K562 (cell line): Measurements from ENCODE around the gene TAP2. TPM values are rescaled to one million over a fixed set of nuclear protein-coding genes. Genes with fewer than 3 reads are reported as not detected.

Experiments
- ATAC-seq: fragments of 200-7000 bp; cut with Tn5 transposase; 3 replicates; pipeline ENCODE4 v1.9.1; 2020; ENCODE audit warnings: moderate library complexity
- BruUV-seq: library from RNA; stranded (reverse); fragments of 400-500 nt; replicated peaks from 2 replicates; lab custom pipeline; 2021; lab: Mats Ljungman, UMichigan
- CTCF ChIA-PET: fragments of 300-600 bp; formaldehyde crosslinking; extraction: SDS; loops from one replicate; lab custom pipeline; 2021; ENCODE audit warnings: low intra/inter-chr PET ratio; lab: Yijun Ruan, JAX
- POLR2A ChIA-PET: fragments of 300-600, 350-650 bp; sonication (Branson Sonifier 250); formaldehyde crosslinking; extraction: SDS; loops from one replicate; lab custom pipeline; 2021; ENCODE audit warnings: antibody characterized with exemption, inconsistent platforms; lab: Yijun Ruan, JAX
- DNase-seq, 4 experiments: peaks; one replicate each; pipeline versions ENCODE4 v3.0.0 to v3.0.0-alpha.2; 2011 to 2018; ENCODE audit warnings: low spot score in 3 of 4, mixed read lengths in 3 of 4; ENCODE audit errors: extremely low read depth in 1 of 4
- FAIRE-seq: peaks from 2 replicates; lab custom pipeline; 2011; peaks lifted over from hg19 to GRCh38; lab: Jason Lieb, UNC
- H2AFZ ChIP-seq: 2 replicates; pipeline ENCODE4 v1.6.0; 2011; ENCODE audit warnings: low read depth, low read length, control low read depth, inconsistent platforms
- H3K27ac ChIP-seq: fragments of 200-600 bp; 3 replicates; pipeline ENCODE4 v1.8.0; 2011; ENCODE audit warnings: low read depth, mild to moderate bottlenecking, control low read depth, inconsistent platforms, low read length, moderate library complexity, mixed read lengths; ENCODE audit errors: extremely low read depth
- H3K27me3 ChIP-seq, 2 experiments: fragments of 300-600 bp in 1 of 2; 2 replicates in 1 of 2; 3 replicates in 1 of 2; pipeline versions ENCODE4 v1.6.0 to v1.8.0; 2011; ENCODE audit warnings: inconsistent platforms in 2 of 2, low read length in 2 of 2, mild to moderate bottlenecking in 1 of 2, mixed read lengths in 1 of 2, moderate library complexity in 1 of 2; ENCODE audit not compliant: control insufficient read depth in 2 of 2, insufficient read depth in 2 of 2
- H3K36me3 ChIP-seq: fragments of 300-600 bp; 3 replicates; pipeline ENCODE4 v1.8.0; 2011; ENCODE audit warnings: mild to moderate bottlenecking, low read length, inconsistent platforms; ENCODE audit not compliant: control insufficient read depth, insufficient read depth
- H3K4me1 ChIP-seq, 2 experiments: fragments of 200-600 bp in 1 of 2; replicated peaks in 1 of 2; 2 replicates in 1 of 2; 3 replicates in 1 of 2; pipeline versions ENCODE4 v1.5.1 to v1.8.0; 2011; ENCODE audit warnings: inconsistent platforms in 2 of 2, low read length in 2 of 2, mild to moderate bottlenecking in 1 of 2, mixed read lengths in 1 of 2, moderate library complexity in 1 of 2; ENCODE audit not compliant: control insufficient read depth in 2 of 2, insufficient read depth in 2 of 2
- H3K4me2 ChIP-seq: 2 replicates; pipeline ENCODE4 v1.6.1; 2011; ENCODE audit warnings: low read length, control low read depth, inconsistent platforms, mixed read lengths; ENCODE audit not compliant: insufficient read depth
- H3K4me3 ChIP-seq: fragments of 200-600 bp; sonication (generic), shearing (Covaris generic); 2 replicates; pipeline ENCODE4 v1.5.1; 2016; ENCODE audit warnings: control low read depth, inconsistent platforms
- H3K79me2 ChIP-seq: fragments of 200-600 bp; 3 replicates; pipeline ENCODE4 v1.8.0; 2011; ENCODE audit warnings: low read length, inconsistent platforms; ENCODE audit not compliant: control insufficient read depth, insufficient read depth
- H3K9ac ChIP-seq, 2 experiments: 2 replicates each; pipeline versions ENCODE4 v1.6.0 to v1.6.1; 2011; ENCODE audit warnings: low read depth in 2 of 2, low read length in 2 of 2, control low read depth in 1 of 2, inconsistent platforms in 1 of 2, mild to moderate bottlenecking in 1 of 2, mixed read lengths in 1 of 2; ENCODE audit not compliant: insufficient read depth in 1 of 2
- H3K9me1 ChIP-seq: one replicate; pipeline ENCODE4 v1.6.0; 2011; ENCODE audit warnings: inconsistent platforms, mild to moderate bottlenecking, low read length, moderate library complexity; ENCODE audit not compliant: control insufficient read depth, insufficient read depth
- H3K9me3 ChIP-seq: replicated peaks from 2 replicates; pipeline ENCODE4 v1.5.1; 2011; ENCODE audit warnings: low read depth, low read length, inconsistent platforms; ENCODE audit not compliant: control insufficient read depth, insufficient read depth
- H4K20me1 ChIP-seq: replicated peaks from 2 replicates; pipeline ENCODE4 v1.6.1; 2011; ENCODE audit warnings: low read length, inconsistent platforms, mixed read lengths; ENCODE audit not compliant: control insufficient read depth, insufficient read depth
- ARID2 ChIP-seq: fragments of 450-650 bp; IDR thresholded peaks from 2 replicates; pipeline ENCODE4 v1.6.1; 2017; ENCODE audit warnings: antibody characterized with exemption, mild to moderate bottlenecking
- CBX5 ChIP-seq: IDR thresholded peaks from 2 replicates; pipeline ENCODE4 v1.6.1; 2014; ENCODE audit warnings: low read depth, borderline replicate concordance
- CREB1 ChIP-seq, 2 experiments: sonication (generic) in 1 of 2; formaldehyde crosslinking in 1 of 2; IDR thresholded peaks; 2 replicates each; pipeline versions ENCODE4 v1.6.1 to v1.8.0; 2012 to 2022; ENCODE audit warnings: inconsistent platforms in 1 of 2, mild to moderate bottlenecking in 1 of 2, missing genetic modification reagents in 1 of 2, moderate library complexity in 1 of 2
- EP400 ChIP-seq: fragments of 450-650 bp; IDR thresholded peaks from 2 replicates; pipeline ENCODE4 v1.6.1; 2017; ENCODE audit warnings: antibody characterized with exemption, mild to moderate bottlenecking, moderate library complexity
- FOXK2 ChIP-seq, 2 experiments: fragments of 450-650 bp; IDR thresholded peaks in 1 of 2; conservative IDR thresholded peaks in 1 of 2; 2 replicates each; pipeline ENCODE4 v1.6.1; 2016; ENCODE audit warnings: low read depth in 2 of 2, mild to moderate bottlenecking in 1 of 2
- LCOR ChIP-seq: sonication (generic); formaldehyde crosslinking; IDR thresholded peaks from 2 replicates; pipeline ENCODE4 v1.8.0; 2022; ENCODE audit warnings: mild to moderate bottlenecking, missing genetic modification reagents
- MEF2D ChIP-seq: conservative IDR thresholded peaks from 2 replicates; pipeline ENCODE4 v1.6.1; 2016; ENCODE audit warnings: low read depth, missing genetic modification characterization, missing compliant biosample characterization
- NFIX ChIP-seq: fragments of 250-450 bp; sonication (Bioruptor Pico); IDR thresholded peaks from 2 replicates; pipeline ENCODE4 v1.4.0; 2020; ENCODE audit warnings: low read depth, mild to moderate bottlenecking, moderate library complexity
- NONO ChIP-seq, 2 experiments: fragments of 200-400 bp in 1 of 2; fragments of 450-650 bp in 1 of 2; formaldehyde crosslinking in 1 of 2; IDR thresholded peaks; 2 replicates each; pipeline ENCODE4 v1.6.1; 2017; ENCODE audit warnings: low read depth in 2 of 2, mild to moderate bottlenecking in 2 of 2, moderate library complexity in 2 of 2, low read length in 1 of 2
- POLR2AphosphoS2 ChIP-seq: IDR thresholded peaks from 2 replicates; pipeline ENCODE4 v1.6.1; 2012; ENCODE audit warnings: low read length, improper control_type of control experiment
- POLR2G ChIP-seq: fragments of 200-400 bp; formaldehyde crosslinking; IDR thresholded peaks from 2 replicates; pipeline ENCODE4 v1.6.1; 2017; ENCODE audit warnings: low read depth, mild to moderate bottlenecking, antibody characterized with exemption, low read length, moderate library complexity
- RCOR1 ChIP-seq, 2 experiments: IDR thresholded peaks; 2 replicates each; pipeline ENCODE4 v1.6.1; 2012; ENCODE audit warnings: low read depth in 2 of 2, low read length in 2 of 2, borderline replicate concordance in 1 of 2, improper control_type of control experiment in 1 of 2
- SRSF3 ChIP-seq: fragments of 200-400 bp; formaldehyde crosslinking; IDR thresholded peaks from 2 replicates; pipeline ENCODE4 v1.6.1; 2016; ENCODE audit warnings: mild to moderate bottlenecking, low read length, moderate library complexity; ENCODE audit not compliant: insufficient read depth
- XRCC5 ChIP-seq: fragments of 200-400 bp; formaldehyde crosslinking; IDR thresholded peaks from 2 replicates; pipeline ENCODE4 v1.6.1; 2017; ENCODE audit warnings: low read depth, mild to moderate bottlenecking, low read length
- ZNF311 ChIP-seq: fragments of 250-450 bp; sonication (Bioruptor Pico); IDR thresholded peaks from 2 replicates; pipeline ENCODE4 v1.4.0; 2020; ENCODE audit warnings: mild to moderate bottlenecking, moderate library complexity
- WGBS: fragments of 100-300 bp; shearing (Covaris generic); methylation state at CpG from one replicate; pipeline ENCODE4 v1.1.6; 2016; ENCODE audit warnings: low coverage, mixed read lengths; ENCODE audit not compliant: insufficient coverage; ENCODE audit errors: missing lambda C conversion rate; 5-methylcytosine and 5-hydroxymethylcytosine counted together
- in situ Hi-C: fragments of 300-500 bp; cut with MboI; formaldehyde crosslinking; loops from 4 replicates; pipeline ENCODE4 v1.15.0; 2018; ENCODE audit warnings: inconsistent platforms, mixed read lengths
- intact Hi-C: fragments of 100-400 bp; cut with micrococcal nuclease; formaldehyde crosslinking; loops from 2 replicates; pipeline ENCODE4 v1.14.2; 2022
- polyA plus RNA-seq, 8 experiments: library from polyadenylated mRNA; depleted of rRNA in 4 of 8; stranded (reverse) in 5 of 8; unstranded in 3 of 8; fragments of >200 nt; fragmentation: Nextera tagmentation in 2 of 8; fragmentation: Illumina TruSeq in 1 of 8; extraction: Ambion mirVana in 2 of 8; extraction: Trizol in 1 of 8; gene quantifications; 2 replicates each; pipeline versions ENCODE4 v1.2.1 to v1.2.3, GENCODE V29; 2011 to 2014; ENCODE audit warnings: inconsistent platforms in 1 of 8, missing spikeins in 1 of 8
- total RNA-seq, 7 experiments: library from RNA; depleted of rRNA in 6 of 7; stranded (reverse); fragments of >200 nt in 6 of 7; fragmentation: Illumina TruSeq in 2 of 7; extraction: Trizol in 2 of 7; gene quantifications; 2 replicates each; pipeline versions ENCODE4 v1.2.1 to v1.2.3, GENCODE V29; 2011 to 2021; ENCODE audit warnings: low replicate concordance in 1 of 7
- TF ChIP-seq, protein P1 (sequence below): fragments of 450-650 bp; IDR thresholded peaks from 2 replicates; pipeline ENCODE4 v1.6.1; 2018; ENCODE audit not compliant: partially characterized antibody

Gene TAP2
- total and polyA plus RNA-seq, 9 of the 15 experiments (the other 6 are each of a cell fraction or from before 2014, with no cell fraction given): 2.0 to 53.5 (median 19.6) TPM

GRCh38 chr6:32853541-32854375 lies 15.2 kb upstream of the TAP2 start, which contains the start of the genes PSMB9 and TAP1:
Gene PSMB9 (plus strand): TSS chr6:32854192. CDS start chr6:32854230, 38 bp downstream.
Gene TAP1 (minus strand): TSS chr6:32853704. CDS start chr6:32853636, 68 bp downstream.
- H3K4me2 ChIP-seq: peak within 1 kb of the TSS; percentile 91
- H3K4me1 ChIP-seq: peaks cover 27 to 30% of the 10 kb centered on the region in 2 experiments
- H3K9me1 ChIP-seq: peaks cover 3% of the 10 kb centered on the region
- ChIA-PET POLR2A (interaction anchor here (0.6 to 7.5 kb wide), 13 partner anchors 8 to 1062 kb away, joined by 3 to 56 read pairs (median 5); partner anchors contain the start of gene TAP2), CTCF (interaction anchor here (0.9 to 2.1 kb wide), 7 partner anchors 9 to 21 kb away, joined by 3 to 27 read pairs (median 6); partner anchors contain the start of gene TAP2)
- DNase-seq (peak; percentile 94 to 96 (median 95)), ATAC-seq (peak; percentile 98), FAIRE-seq (peak; percentile 86)
- no peaks in the 10 kb centered on the region for H3K79me2 ChIP-seq
- H3K9me3 ChIP-seq: no peaks in the 10 kb centered on the region
- intact Hi-C loops (loop anchor here (1.0 kb wide), 1 partner anchor 15 kb away; the partner anchor contains the start of gene TAP2), in situ Hi-C loops (no loop called here)
- no peaks in the 10 kb centered on the region for H3K36me3 ChIP-seq
- H3K27ac ChIP-seq: peak within 1 kb of the TSS; percentile 61
- peak within 1 kb of the TSS; percentile 66 to 93 for H3K9ac ChIP-seq
- H3K4me3 ChIP-seq: peak within 1 kb of the TSS; percentile 65
- no TSS peak for BruUV-seq
- peak within 1 kb of the TSS; percentile 99 for H2AFZ ChIP-seq
- peaks cover 8% of the 10 kb centered on the region; the same call in 1 of the 2 replicates for H4K20me1 ChIP-seq
- peaks cover 17 to 47% of the 10 kb centered on the region in 2 experiments for H3K27me3 ChIP-seq
- WGBS: 2% methylated on average over 63 of the region's 68 CpGs
- TF ChIP-seq RCOR1 (IDR thresholded peaks at IDR 0.05; ENCODE audit: borderline replicate concordance in 1 of 2, low read depth in 2 of 2, low read length in 2 of 2) (peak in 1 of 2 experiments; percentile 85; a peak in 3 of 4 replicates), NFIX (no peak), ZNF311 (CRISPR knock-in tag) (no peak), MEF2D (tag) (peak; percentile 86), NONO (IDR thresholded peaks at IDR 0.05; ENCODE audit: low read depth in 2 of 2, low read length in 1 of 2) (peak in 1 of 2 experiments; percentile 73; a peak in 1 of 4 replicates), ARID2 (0 out of 2 replicates have a peak, but pooled peaks have one; percentile 52), POLR2AphosphoS2 (no peak), XRCC5 (peak; percentile 90; the same call in 1 of the 2 replicates), FOXK2 (conservative IDR thresholded peaks at IDR 0.05 in 1 of 2, IDR thresholded peaks at IDR 0.05 in 1 of 2; ENCODE audit: low read depth in 2 of 2) (peak; percentile 46 to 50; a peak in 2 of 4 replicates), EP400 (peak; percentile 94), CREB1 (IDR thresholded peaks at IDR 0.05) (peak; percentile 95), CREB1 (CRISPR knock-in tag; IDR thresholded peaks at IDR 0.05) (peak; percentile 99), SRSF3 (no peak), LCOR (peak; percentile 97), CBX5 (peak; percentile 64; the same call in 1 of the 2 replicates), POLR2G (peak; percentile 80)
- TF ChIP-seq, protein P1, sequence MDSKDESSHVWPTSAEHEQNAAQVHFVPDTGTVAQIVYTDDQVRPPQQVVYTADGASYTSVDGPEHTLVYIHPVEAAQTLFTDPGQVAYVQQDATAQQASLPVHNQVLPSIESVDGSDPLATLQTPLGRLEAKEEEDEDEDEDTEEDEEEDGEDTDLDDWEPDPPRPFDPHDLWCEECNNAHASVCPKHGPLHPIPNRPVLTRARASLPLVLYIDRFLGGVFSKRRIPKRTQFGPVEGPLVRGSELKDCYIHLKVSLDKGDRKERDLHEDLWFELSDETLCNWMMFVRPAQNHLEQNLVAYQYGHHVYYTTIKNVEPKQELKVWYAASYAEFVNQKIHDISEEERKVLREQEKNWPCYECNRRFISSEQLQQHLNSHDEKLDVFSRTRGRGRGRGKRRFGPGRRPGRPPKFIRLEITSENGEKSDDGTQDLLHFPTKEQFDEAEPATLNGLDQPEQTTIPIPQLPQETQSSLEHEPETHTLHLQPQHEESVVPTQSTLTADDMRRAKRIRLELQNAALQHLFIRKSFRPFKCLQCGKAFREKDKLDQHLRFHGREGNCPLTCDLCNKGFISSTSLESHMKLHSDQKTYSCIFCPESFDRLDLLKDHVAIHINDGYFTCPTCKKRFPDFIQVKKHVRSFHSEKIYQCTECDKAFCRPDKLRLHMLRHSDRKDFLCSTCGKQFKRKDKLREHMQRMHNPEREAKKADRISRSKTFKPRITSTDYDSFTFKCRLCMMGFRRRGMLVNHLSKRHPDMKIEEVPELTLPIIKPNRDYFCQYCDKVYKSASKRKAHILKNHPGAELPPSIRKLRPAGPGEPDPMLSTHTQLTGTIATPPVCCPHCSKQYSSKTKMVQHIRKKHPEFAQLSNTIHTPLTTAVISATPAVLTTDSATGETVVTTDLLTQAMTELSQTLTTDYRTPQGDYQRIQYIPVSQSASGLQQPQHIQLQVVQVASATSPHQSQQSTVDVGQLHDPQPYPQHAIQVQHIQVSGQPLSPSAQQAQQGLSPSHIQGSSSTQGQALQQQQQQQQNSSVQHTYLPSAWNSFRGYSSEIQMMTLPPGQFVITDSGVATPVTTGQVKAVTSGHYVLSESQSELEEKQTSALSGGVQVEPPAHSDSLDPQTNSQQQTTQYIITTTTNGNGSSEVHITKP: peak; percentile 76
